ENCODE results near the gene TXLNG.
"Not testable (repeated sequence)": the region's sequence is repeated elsewhere in the genome, so short reads cannot be mapped to it uniquely, and the experiment has no call there.

Gene TXLNG

GRCh38 chrX:16852617-16853179 lies 66.4 kb downstream of the TXLNG start:
- Histone ChIP-seq H4K20me1 (peaks cover 0 to 68% (median 53%) of the 10 kb centered on the region in 11 experiments; a peak in 18 of 22 replicates), H3K9me3 (replicated peaks in 1 of 11) (peaks cover 0 to 15% (median 3%) of the 10 kb centered on the region in 11 experiments; a peak in 11 of 22 replicates), H3K4me2 (no peak overlapping the region), H3K36me3 (peaks cover 48 to 100% (median 83%) of the 10 kb centered on the region in 11 experiments), H3K27me3 (peaks cover 5 to 45% (median 13%) of the 10 kb centered on the region in 11 experiments; a peak in 14 of 22 replicates), H3K4me1 (peaks cover 0 to 6% (median 0%) of the 10 kb centered on the region in 10 experiments; a peak in 2 of 20 replicates), H3K4me3 (no peak overlapping the region), H3K9ac (no peak overlapping the region), H3K27ac (no peak overlapping the region)
- TF ChIP-seq Cebpa-rat (IDR thresholded peaks at IDR 0.05): no peak

GRCh38 chrX:16853537-16853936 lies 67.3 kb downstream of the TXLNG start:
- Histone ChIP-seq H3K4me3 (no peak overlapping the region), H3K9ac (no peak overlapping the region), H3K36me3 (peaks cover 48 to 100% (median 83%) of the 10 kb centered on the region in 11 experiments), H3K27ac (no peak overlapping the region), H3K4me1 (peaks cover 0 to 6% (median 0%) of the 10 kb centered on the region in 10 experiments; a peak in 2 of 20 replicates), H3K27me3 (peaks cover 5 to 49% (median 18%) of the 10 kb centered on the region in 11 experiments; a peak in 14 of 22 replicates), H4K20me1 (peaks cover 0 to 72% (median 54%) of the 10 kb centered on the region in 11 experiments; a peak in 18 of 22 replicates), H3K4me2 (no peak overlapping the region), H3K9me3 (replicated peaks in 1 of 11) (peaks cover 0 to 15% (median 3%) of the 10 kb centered on the region in 11 experiments; a peak in 11 of 22 replicates)
- TF ChIP-seq Cebpa-rat (IDR thresholded peaks at IDR 0.05): no peak

GRCh38 chrX:16855363-16856075 lies 69.3 kb downstream of the TXLNG start:
- H3K9ac ChIP-seq: no peak overlapping the region
- H3K27me3 ChIP-seq: peaks cover 5 to 44% (median 13%) of the 10 kb centered on the region in 11 experiments; a peak in 12 of 22 replicates
- H3K9me3 ChIP-seq (replicated peaks in 1 of 11): peaks cover 0 to 15% (median 3%) of the 10 kb centered on the region in 11 experiments; a peak in 11 of 22 replicates
- no peak for TF ChIP-seq Cebpa-rat (IDR thresholded peaks at IDR 0.05)
- H4K20me1 ChIP-seq: peaks cover 5 to 87% (median 66%) of the 10 kb centered on the region in 11 experiments; a peak in 19 of 22 replicates
- peaks cover 0 to 6% (median 0%) of the 10 kb centered on the region in 10 experiments; a peak in 2 of 20 replicates for H3K4me1 ChIP-seq
- H3K36me3 ChIP-seq: peaks cover 55 to 100% (median 85%) of the 10 kb centered on the region in 11 experiments
- no peak overlapping the region for H3K4me3 ChIP-seq
- no peak overlapping the region for H3K4me2 ChIP-seq
- no peak overlapping the region for H3K27ac ChIP-seq

GRCh38 chrX:16856076-16856404 lies 69.8 kb downstream of the TXLNG start:
- H3K4me3 ChIP-seq, H3K4me1 ChIP-seq, H3K9ac ChIP-seq: not testable (repeated sequence)
- Histone ChIP-seq H3K4me2 (peak overlapping the region in 1 of 11 experiments; percentile 25; a peak in 1 of 22 replicates), H3K36me3 (peaks cover 56 to 100% (median 84%) of the 10 kb centered on the region in 11 experiments), H4K20me1 (peaks cover 5 to 92% (median 69%) of the 10 kb centered on the region in 11 experiments; a peak in 19 of 22 replicates), H3K9me3 (replicated peaks in 1 of 11) (peaks cover 0 to 15% (median 3%) of the 10 kb centered on the region in 11 experiments; a peak in 11 of 22 replicates), H3K27ac (peak overlapping the region in 1 of 11 experiments; percentile 19; a peak in 1 of 22 replicates), H3K27me3 (peaks cover 5 to 39% (median 8%) of the 10 kb centered on the region in 11 experiments; a peak in 12 of 22 replicates)

GRCh38 chrX:16856744-16857143 lies 70.5 kb downstream of the TXLNG start:
- Histone ChIP-seq H3K4me2 (no peak overlapping the region), H3K27ac (no peak overlapping the region), H3K4me3 (no peak overlapping the region), H3K4me1 (peaks cover 0 to 6% (median 0%) of the 10 kb centered on the region in 10 experiments; a peak in 2 of 20 replicates), H3K9me3 (replicated peaks in 1 of 11) (peaks cover 0 to 15% (median 3%) of the 10 kb centered on the region in 11 experiments; a peak in 11 of 22 replicates), H3K36me3 (peaks cover 63 to 100% (median 89%) of the 10 kb centered on the region in 11 experiments), H3K27me3 (peaks cover 4 to 32% (median 7%) of the 10 kb centered on the region in 11 experiments; a peak in 12 of 22 replicates), H4K20me1 (peaks cover 5 to 94% (median 72%) of the 10 kb centered on the region in 11 experiments; a peak in 19 of 22 replicates), H3K9ac (no peak overlapping the region)
- no peak for TF ChIP-seq Cebpa-rat (IDR thresholded peaks at IDR 0.05)

GRCh38 chrX:16862829-16863228 lies 76.6 kb downstream of the TXLNG start:
- Histone ChIP-seq H3K27ac (no peak overlapping the region), H3K4me3 (no peak overlapping the region), H3K27me3 (peaks cover 0 to 20% (median 5%) of the 10 kb centered on the region in 11 experiments; a peak in 10 of 22 replicates), H4K20me1 (peaks cover 21 to 100% (median 85%) of the 10 kb centered on the region in 11 experiments; a peak in 19 of 22 replicates), H3K9me3 (replicated peaks in 1 of 11) (peaks cover 0 to 3% (median 0%) of the 10 kb centered on the region in 11 experiments; a peak in 2 of 22 replicates), H3K4me2 (no peak overlapping the region), H3K36me3 (peaks cover 35 to 99% (median 62%) of the 10 kb centered on the region in 11 experiments), H3K9ac (no peak overlapping the region), H3K4me1 (peaks cover 2 to 13% (median 4%) of the 10 kb centered on the region in 10 experiments; a peak in 13 of 20 replicates)
- TF ChIP-seq Cebpa-rat (IDR thresholded peaks at IDR 0.05): no peak

- peak overlapping the region in 9 of 10 experiments; percentile 73 to 85 (median 81); a peak in 11 of 20 replicates for H3K4me3 ChIP-seq
- H3K9ac ChIP-seq: peak overlapping the region in 6 of 11 experiments; percentile 84 to 97 (median 92); a peak in 7 of 22 replicates
- H3K27me3 ChIP-seq: peaks cover 30 to 60% (median 48%) of the 10 kb centered on the region in 11 experiments
- no peak for TF ChIP-seq Cebpa-rat (IDR thresholded peaks at IDR 0.05)
- peaks cover 4 to 57% (median 15%) of the 10 kb centered on the region in 11 experiments; a peak in 11 of 22 replicates for H3K36me3 ChIP-seq
- H3K27ac ChIP-seq: no peak overlapping the region
- H3K9me3 ChIP-seq (replicated peaks in 1 of 11): peaks cover 0 to 21% (median 11%) of the 10 kb centered on the region in 11 experiments; a peak in 15 of 22 replicates
- H4K20me1 ChIP-seq: peaks cover 6 to 69% (median 66%) of the 10 kb centered on the region in 11 experiments; a peak in 20 of 22 replicates
- peaks cover 11 to 33% (median 21%) of the 10 kb centered on the region in 10 experiments; a peak in 18 of 20 replicates for H3K4me1 ChIP-seq
- peak overlapping the region; percentile 63 to 79 (median 73); a peak in 21 of 22 replicates for H3K4me2 ChIP-seq
These were observed 81.7 kb downstream of the TXLNG start for GRCh38 chrX:16867947-16868346.

- no peak for TF ChIP-seq Cebpa-rat (IDR thresholded peaks at IDR 0.05)
- peak overlapping the region; percentile 82 to 97 (median 93) for H3K9ac ChIP-seq
- H3K4me1 ChIP-seq: peaks cover 11 to 33% (median 21%) of the 10 kb centered on the region in 10 experiments; a peak in 18 of 20 replicates
- peaks cover 0 to 59% (median 56%) of the 10 kb centered on the region in 11 experiments; a peak in 20 of 22 replicates for H4K20me1 ChIP-seq
- peak overlapping the region in 10 of 11 experiments; percentile 79 to 97 (median 93); a peak in 19 of 22 replicates for H3K27ac ChIP-seq
- H3K27me3 ChIP-seq: peaks cover 38 to 68% (median 58%) of the 10 kb centered on the region in 11 experiments
- peaks cover 0 to 21% (median 11%) of the 10 kb centered on the region in 11 experiments; a peak in 15 of 22 replicates for H3K9me3 ChIP-seq (replicated peaks in 1 of 11)
- peak overlapping the region; percentile 70 to 85 (median 80) for H3K4me3 ChIP-seq
- H3K36me3 ChIP-seq: peaks cover 0 to 47% (median 11%) of the 10 kb centered on the region in 11 experiments; a peak in 9 of 22 replicates
- peak overlapping the region; percentile 63 to 79 (median 73) for H3K4me2 ChIP-seq
These were observed 82.7 kb downstream of the TXLNG start for GRCh38 chrX:16868920-16869319.
